ENCODE data around the gene FOXP1.

GRCh38 chr3:71273453-71273852 lies 310.1 kb downstream of the FOXP1 start:
- no peak for TF ChIP-seq CTCF (conservative IDR thresholded peaks at IDR 0.05; ENCODE audit: low read depth, low read length)
- TF ChIP-seq EZH2 (IDR thresholded peaks at IDR 0.05; ENCODE audit: borderline replicate concordance, low read depth, low read length, poor library complexity, severe bottlenecking), result no peak
